HFFc6 (cell line): ENCODE results near the gene ADAM12. TPM values are rescaled to one million over a fixed set of nuclear protein-coding genes. Genes with fewer than 3 reads are reported as not detected.

ENCODE experiments used
- DNase-seq: peaks from one replicate; pipeline ENCODE4 v3.0.0-alpha.2; 2018
- H3K27ac Mint-ChIP-seq: 2 replicates; pipeline ENCODE4 v1.8.0; 2020; ENCODE audit warnings: mild to moderate bottlenecking, mixed read lengths
- H3K27me3 Mint-ChIP-seq: 2 replicates; pipeline ENCODE4 v1.8.0; 2021; ENCODE audit warnings: mild to moderate bottlenecking, moderate library complexity, mixed read lengths; ENCODE audit not compliant: insufficient read depth
- H3K36me3 Mint-ChIP-seq: 2 replicates; pipeline ENCODE4 v1.8.0; 2021; ENCODE audit warnings: low read depth, mixed read lengths
- H3K4me1 Mint-ChIP-seq: 2 replicates; pipeline ENCODE4 v1.8.0; 2020; ENCODE audit warnings: low read depth, mixed read lengths
- H3K4me3 Mint-ChIP-seq: 2 replicates; pipeline ENCODE4 v1.8.0; 2020; ENCODE audit warnings: mild to moderate bottlenecking, moderate library complexity, mixed read lengths
- H3K9me3 Mint-ChIP-seq: 2 replicates; pipeline ENCODE4 v1.8.0; 2020; ENCODE audit warnings: mild to moderate bottlenecking, mixed read lengths
- total RNA-seq, 6 experiments: library from RNA; stranded (reverse); fragmentation: NEBNext Ultra II Directional; extraction: Animal tissue kit (Norgen Biotek cat#: 25700); gene quantifications; 2 replicates in 1 of 6; 3 replicates in 5 of 6; pipeline ENCODE4 v1.2.3, GENCODE V29; 2021
- TF ChIP-seq, protein P1 (sequence below): fragments of 200-600 bp; sonication (generic); IDR thresholded peaks from 2 replicates; pipeline ENCODE4 v1.5.0; 2021; ENCODE audit warnings: antibody characterized with exemption, mild to moderate bottlenecking

ADAM12 gene
- total RNA-seq, 6 experiments from 2014 or later, result 7.5 to 12.5 (median 11.5) TPM

DNA sequence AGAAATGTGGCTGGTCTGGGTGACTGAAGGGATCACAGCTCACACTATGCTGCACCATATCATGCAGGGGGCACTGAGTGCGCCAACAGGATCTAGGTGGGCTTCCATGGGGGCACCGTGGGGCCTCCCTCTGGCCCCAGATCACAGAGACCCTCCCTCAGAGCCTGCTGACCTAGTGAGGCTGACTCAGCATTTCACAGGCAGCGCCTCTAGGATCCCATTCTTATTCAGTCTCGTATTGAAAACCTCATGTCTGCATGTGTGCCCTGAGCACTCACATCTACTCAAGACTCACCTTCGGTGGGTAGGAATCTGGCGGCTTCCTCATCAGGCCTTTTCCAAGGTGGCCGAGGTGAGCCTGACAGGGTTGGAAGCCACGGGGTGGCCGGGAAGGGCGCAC, 350.3 kb downstream of the ADAM12 start:
- TF ChIP-seq, protein P1, sequence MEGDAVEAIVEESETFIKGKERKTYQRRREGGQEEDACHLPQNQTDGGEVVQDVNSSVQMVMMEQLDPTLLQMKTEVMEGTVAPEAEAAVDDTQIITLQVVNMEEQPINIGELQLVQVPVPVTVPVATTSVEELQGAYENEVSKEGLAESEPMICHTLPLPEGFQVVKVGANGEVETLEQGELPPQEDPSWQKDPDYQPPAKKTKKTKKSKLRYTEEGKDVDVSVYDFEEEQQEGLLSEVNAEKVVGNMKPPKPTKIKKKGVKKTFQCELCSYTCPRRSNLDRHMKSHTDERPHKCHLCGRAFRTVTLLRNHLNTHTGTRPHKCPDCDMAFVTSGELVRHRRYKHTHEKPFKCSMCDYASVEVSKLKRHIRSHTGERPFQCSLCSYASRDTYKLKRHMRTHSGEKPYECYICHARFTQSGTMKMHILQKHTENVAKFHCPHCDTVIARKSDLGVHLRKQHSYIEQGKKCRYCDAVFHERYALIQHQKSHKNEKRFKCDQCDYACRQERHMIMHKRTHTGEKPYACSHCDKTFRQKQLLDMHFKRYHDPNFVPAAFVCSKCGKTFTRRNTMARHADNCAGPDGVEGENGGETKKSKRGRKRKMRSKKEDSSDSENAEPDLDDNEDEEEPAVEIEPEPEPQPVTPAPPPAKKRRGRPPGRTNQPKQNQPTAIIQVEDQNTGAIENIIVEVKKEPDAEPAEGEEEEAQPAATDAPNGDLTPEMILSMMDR, result no peak
- no peaks in the 10 kb centered on the region; the same call in 1 of the 2 replicates for H3K4me1 Mint-ChIP-seq
- no peak overlapping the region for H3K4me3 Mint-ChIP-seq
- DNase-seq, result no peak
- no peak overlapping the region for H3K27ac Mint-ChIP-seq
- H3K27me3 Mint-ChIP-seq, result no peaks in the 10 kb centered on the region; the same call in 1 of the 2 replicates
- H3K36me3 Mint-ChIP-seq, result peaks cover 15% of the 10 kb centered on the region
- peaks cover 6% of the 10 kb centered on the region for H3K9me3 Mint-ChIP-seq

DNA sequence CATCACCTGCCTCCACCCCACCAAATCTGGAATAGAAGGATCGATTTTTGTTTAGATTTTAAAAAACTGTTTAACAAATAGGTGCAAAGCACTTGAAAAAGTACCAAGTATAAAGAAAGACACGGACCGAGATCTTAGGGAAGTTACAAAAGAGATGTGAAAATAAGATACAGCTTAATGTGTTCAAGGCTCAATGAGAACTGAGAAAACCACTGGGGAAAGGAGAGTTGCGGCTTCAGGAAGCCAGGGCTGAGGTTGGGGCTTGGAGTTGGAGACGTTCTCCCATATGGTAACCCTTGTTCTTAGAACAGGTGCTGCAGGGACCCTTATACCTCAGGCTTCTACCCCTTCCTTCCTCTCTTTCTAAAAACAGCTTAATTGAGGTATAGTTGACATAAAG, 351.8 kb downstream of the ADAM12 start:
- peaks cover 6% of the 10 kb centered on the region for H3K9me3 Mint-ChIP-seq
- no peak for DNase-seq
- no peaks in the 10 kb centered on the region for H3K4me1 Mint-ChIP-seq
- TF ChIP-seq, protein P1, result no peak
- no peak overlapping the region for H3K4me3 Mint-ChIP-seq
- H3K36me3 Mint-ChIP-seq, result peaks cover 15% of the 10 kb centered on the region
- no peaks in the 10 kb centered on the region for H3K27me3 Mint-ChIP-seq
- no peak overlapping the region for H3K27ac Mint-ChIP-seq

DNA sequence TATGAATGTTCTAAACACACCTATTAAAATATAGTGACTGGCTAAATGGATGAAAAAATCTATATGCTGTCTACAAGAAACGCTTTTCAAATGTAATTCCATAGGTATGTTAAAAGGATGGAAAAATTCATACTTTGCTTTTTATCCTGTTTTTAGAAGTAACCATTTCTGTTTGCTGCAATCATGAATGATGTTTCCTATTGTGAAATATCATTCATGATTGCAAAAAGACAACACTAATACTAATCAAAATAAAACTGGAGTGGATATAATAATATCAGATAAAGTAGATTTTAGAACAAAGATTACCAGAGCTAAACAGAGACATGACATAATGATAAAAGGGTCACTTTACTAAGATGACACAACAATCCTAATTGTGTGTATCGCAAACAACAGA, 353.7 kb downstream of the ADAM12 start:
- H3K27ac Mint-ChIP-seq, result no peak overlapping the region
- peaks cover 15% of the 10 kb centered on the region for H3K36me3 Mint-ChIP-seq
- peaks cover 6% of the 10 kb centered on the region for H3K9me3 Mint-ChIP-seq
- TF ChIP-seq, protein P1, result no peak
- H3K27me3 Mint-ChIP-seq, result no peaks in the 10 kb centered on the region
- no peak for DNase-seq
- no peaks in the 10 kb centered on the region for H3K4me1 Mint-ChIP-seq
- H3K4me3 Mint-ChIP-seq, result no peak overlapping the region

DNA sequence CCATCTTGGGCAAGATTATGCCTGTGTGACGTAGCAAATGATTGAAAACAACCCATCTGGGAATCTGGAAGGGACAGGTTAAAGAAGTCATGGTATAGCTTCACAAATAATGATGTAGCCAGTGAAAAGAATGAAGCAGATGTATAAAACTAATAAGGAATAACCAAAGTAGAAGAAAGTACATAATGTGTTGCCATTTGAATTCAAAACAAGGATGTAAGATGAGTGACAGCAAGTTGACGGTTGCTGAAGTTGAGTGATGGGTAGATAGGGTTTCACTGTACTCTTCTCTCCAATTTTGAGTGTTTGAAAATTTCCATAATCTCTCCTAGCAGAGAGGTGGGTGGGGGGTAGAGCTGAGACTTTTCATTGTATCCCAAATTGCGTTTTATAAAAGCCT, 358.3 kb downstream of the ADAM12 start:
- no peak overlapping the region for H3K27ac Mint-ChIP-seq
- no peaks in the 10 kb centered on the region for H3K27me3 Mint-ChIP-seq
- H3K36me3 Mint-ChIP-seq, result peaks cover 33% of the 10 kb centered on the region
- no peak overlapping the region for H3K4me3 Mint-ChIP-seq
- no peak for DNase-seq
- TF ChIP-seq, protein P1, result no peak
- H3K9me3 Mint-ChIP-seq, result peaks cover 19% of the 10 kb centered on the region
- no peaks in the 10 kb centered on the region for H3K4me1 Mint-ChIP-seq

DNA sequence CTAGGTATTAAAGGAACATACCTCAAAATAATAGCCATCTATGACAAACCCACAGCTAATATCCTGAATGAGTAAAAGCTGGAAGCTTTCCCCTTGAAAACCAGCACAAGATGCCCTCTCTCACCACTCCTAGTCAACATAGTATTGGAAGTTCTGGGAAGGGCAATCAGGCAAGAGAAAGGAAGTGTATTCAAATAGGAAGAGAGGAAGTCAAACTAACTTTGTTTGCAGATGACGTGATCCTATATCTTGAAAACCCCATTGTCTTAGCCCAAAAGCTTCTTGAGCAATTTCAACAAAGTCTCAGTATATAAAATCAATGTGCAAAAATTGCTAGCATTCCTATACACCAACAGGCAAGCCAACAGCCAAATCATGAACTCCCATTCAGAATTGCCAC, 360.6 kb downstream of the ADAM12 start:
- Mint-ChIP-seq H3K4me1 (no peaks in the 10 kb centered on the region), H3K36me3 (peaks cover 18% of the 10 kb centered on the region; the same call in 1 of the 2 replicates), H3K4me3 (no peak overlapping the region), H3K9me3 (peaks cover 13% of the 10 kb centered on the region; the same call in 1 of the 2 replicates), H3K27ac (no peak overlapping the region), H3K27me3 (no peaks in the 10 kb centered on the region)
- TF ChIP-seq, protein P1, result no peak
- no peak for DNase-seq

DNA sequence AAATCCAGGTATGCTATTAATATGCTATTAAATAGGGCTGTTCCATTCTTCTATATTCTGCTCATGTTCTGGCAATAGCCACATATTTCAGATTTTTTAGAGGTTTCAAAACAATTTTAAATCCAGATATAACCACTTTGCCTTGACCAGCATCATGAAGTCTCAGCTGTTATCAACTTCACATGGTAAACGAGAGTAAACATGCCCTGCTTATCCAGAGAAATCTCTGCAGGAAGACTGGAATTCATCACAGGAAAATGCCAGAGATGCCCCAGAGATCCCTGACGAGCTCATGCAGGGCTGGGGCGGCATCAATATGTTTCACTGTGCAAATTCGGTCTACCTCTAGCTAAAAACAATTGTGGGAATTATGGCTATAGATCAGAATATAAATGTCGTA, 365.4 kb downstream of the ADAM12 start:
- TF ChIP-seq, protein P1, result no peak
- H3K36me3 Mint-ChIP-seq, result peaks cover 28% of the 10 kb centered on the region
- H3K4me3 Mint-ChIP-seq, result no peak overlapping the region
- no peak overlapping the region for H3K27ac Mint-ChIP-seq
- no peaks in the 10 kb centered on the region for H3K27me3 Mint-ChIP-seq
- H3K4me1 Mint-ChIP-seq, result peaks cover 5% of the 10 kb centered on the region
- no peak for DNase-seq
- H3K9me3 Mint-ChIP-seq, result peaks cover 5% of the 10 kb centered on the region; the same call in 1 of the 2 replicates
